ENCODE data around the gene PPP1R1A.

Gene PPP1R1A

GRCh38 chr12:54588890-54589267 lies 420 bp upstream of the PPP1R1A start:
- Histone ChIP-seq H3K27me3 (ENCODE audit: insufficient read depth, low read length) (peaks cover 80% of the 10 kb centered on the region), H3K4me3 (ENCODE audit: low read depth, low read length) (no peak overlapping the region), H3K36me3 (ENCODE audit: insufficient read depth, low read length) (no peaks in the 10 kb centered on the region), H3K79me2 (ENCODE audit: control insufficient read depth, insufficient read depth, low read length, unreplicated experiment) (no peaks in the 10 kb centered on the region), H3K27ac (ENCODE audit: low read depth, low read length) (no peak overlapping the region), H2AFZ (ENCODE audit: low read length, unreplicated experiment) (no peak overlapping the region), H3K4me1 (ENCODE audit: control insufficient read depth, insufficient read depth, low read length, unreplicated experiment) (no peaks in the 10 kb centered on the region)

GRCh38 chr12:54587315-54587873 lies 1.1 kb downstream of the PPP1R1A start:
- Histone ChIP-seq H3K79me2 (ENCODE audit: control insufficient read depth, insufficient read depth, low read length, unreplicated experiment) (no peaks in the 10 kb centered on the region), H3K4me1 (ENCODE audit: control insufficient read depth, insufficient read depth, low read length, unreplicated experiment) (no peaks in the 10 kb centered on the region), H3K36me3 (ENCODE audit: insufficient read depth, low read length) (no peaks in the 10 kb centered on the region), H2AFZ (ENCODE audit: low read length, unreplicated experiment) (no peak overlapping the region), H3K27ac (ENCODE audit: low read depth, low read length) (no peak overlapping the region), H3K27me3 (ENCODE audit: insufficient read depth, low read length) (peaks cover 84% of the 10 kb centered on the region), H3K4me3 (ENCODE audit: low read depth, low read length) (no peak overlapping the region)

GRCh38 chr12:54586620-54587019 lies 1.8 kb downstream of the PPP1R1A start:
- H2AFZ ChIP-seq (ENCODE audit: low read length, unreplicated experiment) = no peak overlapping the region
- no peaks in the 10 kb centered on the region for H3K36me3 ChIP-seq (ENCODE audit: insufficient read depth, low read length)
- H3K79me2 ChIP-seq (ENCODE audit: control insufficient read depth, insufficient read depth, low read length, unreplicated experiment) = no peaks in the 10 kb centered on the region
- no peak overlapping the region for H3K27ac ChIP-seq (ENCODE audit: low read depth, low read length)
- no peak overlapping the region for H3K4me3 ChIP-seq (ENCODE audit: low read depth, low read length)
- H3K4me1 ChIP-seq (ENCODE audit: control insufficient read depth, insufficient read depth, low read length, unreplicated experiment) = no peaks in the 10 kb centered on the region
- H3K27me3 ChIP-seq (ENCODE audit: insufficient read depth, low read length) = peaks cover 81% of the 10 kb centered on the region

GRCh38 chr12:54585243-54585642 lies 3.2 kb downstream of the PPP1R1A start:
- no peak overlapping the region for H3K27ac ChIP-seq (ENCODE audit: low read depth, low read length)
- no peaks in the 10 kb centered on the region for H3K4me1 ChIP-seq (ENCODE audit: control insufficient read depth, insufficient read depth, low read length, unreplicated experiment)
- no peaks in the 10 kb centered on the region for H3K79me2 ChIP-seq (ENCODE audit: control insufficient read depth, insufficient read depth, low read length, unreplicated experiment)
- H3K4me3 ChIP-seq (ENCODE audit: low read depth, low read length) = no peak overlapping the region
- peaks cover 74% of the 10 kb centered on the region for H3K27me3 ChIP-seq (ENCODE audit: insufficient read depth, low read length)
- no peak overlapping the region for H2AFZ ChIP-seq (ENCODE audit: low read length, unreplicated experiment)
- no peaks in the 10 kb centered on the region for H3K36me3 ChIP-seq (ENCODE audit: insufficient read depth, low read length)

GRCh38 chr12:54584128-54584527 lies 4.3 kb downstream of the PPP1R1A start:
- no peaks in the 10 kb centered on the region for H3K36me3 ChIP-seq (ENCODE audit: insufficient read depth, low read length)
- no peak overlapping the region for H3K27ac ChIP-seq (ENCODE audit: low read depth, low read length)
- H3K79me2 ChIP-seq (ENCODE audit: control insufficient read depth, insufficient read depth, low read length, unreplicated experiment) = no peaks in the 10 kb centered on the region
- H2AFZ ChIP-seq (ENCODE audit: low read length, unreplicated experiment) = no peak overlapping the region
- H3K4me3 ChIP-seq (ENCODE audit: low read depth, low read length) = no peak overlapping the region
- H3K4me1 ChIP-seq (ENCODE audit: control insufficient read depth, insufficient read depth, low read length, unreplicated experiment) = no peaks in the 10 kb centered on the region
- H3K27me3 ChIP-seq (ENCODE audit: insufficient read depth, low read length) = peaks cover 63% of the 10 kb centered on the region

- Histone ChIP-seq H2AFZ (ENCODE audit: low read length, unreplicated experiment) (no peak overlapping the region), H3K27ac (ENCODE audit: low read depth, low read length) (no peak overlapping the region), H3K79me2 (ENCODE audit: control insufficient read depth, insufficient read depth, low read length, unreplicated experiment) (no peaks in the 10 kb centered on the region), H3K27me3 (ENCODE audit: insufficient read depth, low read length) (peaks cover 59% of the 10 kb centered on the region), H3K36me3 (ENCODE audit: insufficient read depth, low read length) (no peaks in the 10 kb centered on the region), H3K4me1 (ENCODE audit: control insufficient read depth, insufficient read depth, low read length, unreplicated experiment) (no peaks in the 10 kb centered on the region), H3K4me3 (ENCODE audit: low read depth, low read length) (no peak overlapping the region)
Measured at GRCh38 chr12:54583726-54584125, 4.7 kb downstream of the PPP1R1A start.

- H3K27ac ChIP-seq (ENCODE audit: low read depth, low read length) = no peak overlapping the region
- no peaks in the 10 kb centered on the region for H3K4me1 ChIP-seq (ENCODE audit: control insufficient read depth, insufficient read depth, low read length, unreplicated experiment)
- no peak overlapping the region for H3K4me3 ChIP-seq (ENCODE audit: low read depth, low read length)
- H3K36me3 ChIP-seq (ENCODE audit: insufficient read depth, low read length) = no peaks in the 10 kb centered on the region
- H3K79me2 ChIP-seq (ENCODE audit: control insufficient read depth, insufficient read depth, low read length, unreplicated experiment) = no peaks in the 10 kb centered on the region
- H2AFZ ChIP-seq (ENCODE audit: low read length, unreplicated experiment) = no peak overlapping the region
- H3K27me3 ChIP-seq (ENCODE audit: insufficient read depth, low read length) = peaks cover 47% of the 10 kb centered on the region
Measured at GRCh38 chr12:54581412-54581811, 7.0 kb downstream of the PPP1R1A start.

GRCh38 chr12:54579696-54580333 lies 8.6 kb downstream of the PPP1R1A start:
- H3K36me3 ChIP-seq (ENCODE audit: insufficient read depth, low read length) = no peaks in the 10 kb centered on the region
- H3K27ac ChIP-seq (ENCODE audit: low read depth, low read length) = no peak overlapping the region
- no peak overlapping the region for H3K4me3 ChIP-seq (ENCODE audit: low read depth, low read length)
- H3K4me1 ChIP-seq (ENCODE audit: control insufficient read depth, insufficient read depth, low read length, unreplicated experiment) = no peaks in the 10 kb centered on the region
- H3K79me2 ChIP-seq (ENCODE audit: control insufficient read depth, insufficient read depth, low read length, unreplicated experiment) = no peaks in the 10 kb centered on the region
- H3K27me3 ChIP-seq (ENCODE audit: insufficient read depth, low read length) = peaks cover 46% of the 10 kb centered on the region
- no peak overlapping the region for H2AFZ ChIP-seq (ENCODE audit: low read length, unreplicated experiment)

GRCh38 chr12:54579258-54579657 lies 9.2 kb downstream of the PPP1R1A start:
- H3K4me1 ChIP-seq (ENCODE audit: control insufficient read depth, insufficient read depth, low read length, unreplicated experiment) = no peaks in the 10 kb centered on the region
- no peak overlapping the region for H2AFZ ChIP-seq (ENCODE audit: low read length, unreplicated experiment)
- H3K79me2 ChIP-seq (ENCODE audit: control insufficient read depth, insufficient read depth, low read length, unreplicated experiment) = no peaks in the 10 kb centered on the region
- H3K27me3 ChIP-seq (ENCODE audit: insufficient read depth, low read length) = peaks cover 41% of the 10 kb centered on the region
- no peak overlapping the region for H3K4me3 ChIP-seq (ENCODE audit: low read depth, low read length)
- no peak overlapping the region for H3K27ac ChIP-seq (ENCODE audit: low read depth, low read length)
- H3K36me3 ChIP-seq (ENCODE audit: insufficient read depth, low read length) = no peaks in the 10 kb centered on the region

GRCh38 chr12:54578778-54579177 lies 9.7 kb downstream of the PPP1R1A start:
- Histone ChIP-seq H3K79me2 (ENCODE audit: control insufficient read depth, insufficient read depth, low read length, unreplicated experiment) (no peaks in the 10 kb centered on the region), H3K27me3 (ENCODE audit: insufficient read depth, low read length) (peaks cover 36% of the 10 kb centered on the region), H3K4me3 (ENCODE audit: low read depth, low read length) (no peak overlapping the region), H3K36me3 (ENCODE audit: insufficient read depth, low read length) (no peaks in the 10 kb centered on the region), H2AFZ (ENCODE audit: low read length, unreplicated experiment) (no peak overlapping the region), H3K4me1 (ENCODE audit: control insufficient read depth, insufficient read depth, low read length, unreplicated experiment) (no peaks in the 10 kb centered on the region), H3K27ac (ENCODE audit: low read depth, low read length) (no peak overlapping the region)

GRCh38 chr12:54572881-54573280 lies 15.6 kb downstream of the PPP1R1A start:
- H3K4me1 ChIP-seq (ENCODE audit: control insufficient read depth, insufficient read depth, low read length, unreplicated experiment) = no peaks in the 10 kb centered on the region
- peaks cover 50% of the 10 kb centered on the region for H3K27me3 ChIP-seq (ENCODE audit: insufficient read depth, low read length)
- no peaks in the 10 kb centered on the region for H3K36me3 ChIP-seq (ENCODE audit: insufficient read depth, low read length)
- no peaks in the 10 kb centered on the region for H3K79me2 ChIP-seq (ENCODE audit: control insufficient read depth, insufficient read depth, low read length, unreplicated experiment)
- no peak overlapping the region for H2AFZ ChIP-seq (ENCODE audit: low read length, unreplicated experiment)
- no peak overlapping the region for H3K4me3 ChIP-seq (ENCODE audit: low read depth, low read length)
- H3K27ac ChIP-seq (ENCODE audit: low read depth, low read length) = no peak overlapping the region
